ENCODE measurements around the gene HEXA.

The HEXA gene

GRCh38 chr15:72319360-72319984 lies 56.3 kb downstream of the HEXA start:
- peak; percentile 90 for DNase-seq (ENCODE audit: low read depth, low spot score)

DNA sequence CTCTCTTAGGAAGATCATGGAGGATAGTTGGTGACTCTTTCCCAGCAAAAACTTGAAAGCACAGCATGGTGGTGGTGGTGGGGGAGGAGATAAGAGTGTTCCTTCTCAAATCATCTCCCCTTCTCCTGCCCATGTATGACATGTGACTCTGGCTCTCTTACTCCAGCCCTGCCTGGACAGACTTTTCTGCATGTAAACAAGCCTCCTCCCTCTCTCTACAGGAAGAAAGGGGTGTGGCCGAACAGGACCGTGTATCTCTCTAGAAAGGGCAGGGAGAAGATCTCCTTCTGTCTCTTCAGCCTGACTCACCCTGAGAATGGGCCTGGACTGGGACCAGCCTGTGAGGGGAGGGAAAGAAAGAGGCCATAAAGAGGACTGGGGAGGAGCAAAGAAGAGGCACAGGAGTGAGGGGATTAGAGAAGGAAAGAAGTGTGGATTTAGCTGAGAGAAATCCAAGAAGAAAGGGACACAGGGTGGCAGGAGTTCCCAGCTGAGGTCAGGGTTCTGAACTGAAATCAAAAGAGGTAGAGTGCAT lies 57.3 kb downstream of the HEXA start:
- no peak for DNase-seq (ENCODE audit: low read depth, low spot score)

GRCh38 chr15:72315706-72316370 lies 60.0 kb downstream of the HEXA start:
- no peak for DNase-seq (ENCODE audit: low read depth, low spot score)

DNA sequence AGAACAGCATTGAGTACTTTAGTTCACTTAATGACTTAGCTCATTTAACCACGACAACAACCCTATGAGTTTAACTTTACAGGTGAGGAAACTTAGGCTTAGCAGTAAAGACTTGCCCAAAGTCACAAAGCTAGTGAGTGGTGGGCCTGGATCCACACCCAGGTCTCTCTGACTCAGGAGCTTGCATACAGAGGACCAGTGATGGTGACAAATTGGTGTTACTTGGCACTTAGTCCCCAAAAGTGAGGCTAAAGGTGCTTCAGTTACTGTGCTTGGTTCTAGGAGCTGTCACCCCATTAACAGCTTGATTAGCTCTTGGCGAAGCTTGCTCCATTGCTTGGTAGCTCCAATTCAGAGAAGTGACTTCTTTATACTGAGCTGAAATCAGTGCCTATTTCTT lies 61.9 kb downstream of the HEXA start:
- no peak for DNase-seq (ENCODE audit: low read depth, low spot score)

GRCh38 chr15:72313448-72313840 lies 62.4 kb downstream of the HEXA start:
- DNase-seq (ENCODE audit: low read depth, low spot score) = no peak

GRCh38 chr15:72312605-72313447 lies 63.0 kb downstream of the HEXA start:
- peak; percentile 79 for DNase-seq (ENCODE audit: low read depth, low spot score)

GRCh38 chr15:72307026-72307425 lies 68.8 kb downstream of the HEXA start:
- no peak for DNase-seq (ENCODE audit: low read depth, low spot score)

GRCh38 chr15:72306211-72306785 lies 69.5 kb downstream of the HEXA start:
- peak; percentile 43 for DNase-seq (ENCODE audit: low read depth, low spot score)

DNA sequence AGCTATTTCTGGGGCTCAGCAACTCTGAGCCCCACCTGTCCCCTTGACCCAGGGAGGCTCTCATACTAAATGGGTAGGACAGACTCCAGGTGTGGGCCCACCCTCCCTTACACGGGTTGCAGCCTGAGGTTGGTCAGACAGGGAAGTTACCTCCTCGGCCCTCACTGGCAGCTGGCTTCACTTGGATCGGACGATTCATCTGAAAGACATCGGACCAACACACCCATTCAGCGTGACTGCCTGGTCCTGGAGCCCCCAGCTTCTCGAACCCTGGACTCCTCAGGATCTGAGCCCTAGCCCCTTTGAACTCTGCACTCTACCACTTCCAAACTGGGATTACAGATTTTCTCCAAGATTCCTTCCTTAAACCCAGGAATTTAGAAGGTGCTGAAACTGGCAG lies 71.2 kb downstream of the HEXA start:
- DNase-seq (ENCODE audit: low read depth, low spot score) = no peak

DNA sequence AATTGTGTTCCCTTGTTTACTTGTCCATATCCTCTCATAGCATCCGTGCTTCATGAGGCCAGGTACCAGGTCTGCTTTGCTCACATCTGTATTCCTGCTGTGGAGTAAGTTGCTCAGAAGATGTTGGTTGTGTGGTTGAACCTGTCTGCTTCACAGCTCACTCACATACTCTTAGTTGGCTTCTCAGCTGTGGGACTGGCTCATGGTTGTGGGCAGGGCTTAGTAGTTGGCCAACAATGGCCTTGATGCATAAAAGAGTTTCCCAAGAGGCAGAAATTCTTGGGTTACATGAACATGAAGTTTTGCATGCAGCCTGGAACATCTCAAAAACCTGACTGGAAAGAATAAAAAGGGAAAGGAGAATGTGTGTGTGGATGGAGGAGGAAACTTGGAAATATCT lies 72.9 kb downstream of the HEXA start:
- DNase-seq (ENCODE audit: low read depth, low spot score) = no peak

Data from astrocyte of the hippocampus (primary cell).